Sigmoid colon (tissue), 4 donors: ENCODE results near the gene FAM76A.

Source experiments
- EP300 ChIP-seq, 4 donors: sonication (generic); formaldehyde crosslinking; IDR thresholded peaks; one replicate each; pipeline ENCODE4 v1.6.1; 2017; ENCODE audit warnings: antibody characterized with exemption in 4 of 4
- POLR2A ChIP-seq, 2 donors: fragments of 450-650 bp; IDR thresholded peaks; one replicate each; pipeline ENCODE4 v1.6.1; 2016; ENCODE audit warnings: antibody characterized with exemption in 2 of 2, mild to moderate bottlenecking in 2 of 2, moderate library complexity in 2 of 2
- POLR2AphosphoS5 ChIP-seq, 4 donors: sonication (generic); formaldehyde crosslinking; IDR thresholded peaks; one replicate each; pipeline ENCODE4 v1.6.1; 2017; ENCODE audit warnings: antibody characterized with exemption in 4 of 4
- TF ChIP-seq, protein P1 (sequence below), 4 experiments: fragments of 450-650 bp in 3 of 4; fragments of 200-600 bp in 1 of 4; IDR thresholded peaks; one replicate each; pipeline ENCODE4 v1.5.1; 2016 to 2019; ENCODE audit warnings: antibody characterized with exemption in 4 of 4, mild to moderate bottlenecking in 3 of 4, moderate library complexity in 2 of 4

DNA sequence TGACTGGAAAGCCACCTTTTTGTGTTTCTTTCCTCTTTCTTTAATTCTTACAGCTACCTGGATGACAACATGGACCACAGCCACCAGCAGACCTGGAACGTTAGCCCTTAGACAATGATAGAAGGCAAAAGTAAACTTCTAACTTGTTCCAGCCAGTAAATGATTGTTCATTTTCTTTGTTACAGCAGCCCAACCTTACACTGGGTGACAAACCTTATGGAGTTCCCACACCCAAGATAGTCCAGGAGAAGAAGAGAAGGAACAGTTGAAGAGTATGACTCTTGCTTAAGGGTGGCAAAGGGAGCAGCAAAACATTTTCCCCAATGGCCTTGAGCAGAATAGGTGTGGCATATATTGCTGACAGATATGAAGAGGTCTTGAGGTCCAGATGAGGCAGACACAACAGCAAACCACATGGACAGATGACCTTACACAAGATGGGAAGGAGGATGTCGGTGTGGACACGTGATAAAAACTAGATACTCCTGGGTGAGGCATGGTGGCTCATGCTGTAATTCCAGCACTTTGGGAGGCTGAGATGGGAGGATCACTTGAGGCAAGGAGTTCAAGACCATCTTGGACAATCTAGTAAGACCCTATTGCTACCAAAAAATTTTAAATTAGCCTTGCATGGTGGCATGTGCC, 11.8 kb upstream of the FAM76A start:
- TF ChIP-seq POLR2A (IDR thresholded peaks at IDR 0.05) (no peak), POLR2AphosphoS5 (IDR thresholded peaks at IDR 0.05) (no peak), EP300 (IDR thresholded peaks at IDR 0.05) (no peak)
- TF ChIP-seq, protein P1, sequence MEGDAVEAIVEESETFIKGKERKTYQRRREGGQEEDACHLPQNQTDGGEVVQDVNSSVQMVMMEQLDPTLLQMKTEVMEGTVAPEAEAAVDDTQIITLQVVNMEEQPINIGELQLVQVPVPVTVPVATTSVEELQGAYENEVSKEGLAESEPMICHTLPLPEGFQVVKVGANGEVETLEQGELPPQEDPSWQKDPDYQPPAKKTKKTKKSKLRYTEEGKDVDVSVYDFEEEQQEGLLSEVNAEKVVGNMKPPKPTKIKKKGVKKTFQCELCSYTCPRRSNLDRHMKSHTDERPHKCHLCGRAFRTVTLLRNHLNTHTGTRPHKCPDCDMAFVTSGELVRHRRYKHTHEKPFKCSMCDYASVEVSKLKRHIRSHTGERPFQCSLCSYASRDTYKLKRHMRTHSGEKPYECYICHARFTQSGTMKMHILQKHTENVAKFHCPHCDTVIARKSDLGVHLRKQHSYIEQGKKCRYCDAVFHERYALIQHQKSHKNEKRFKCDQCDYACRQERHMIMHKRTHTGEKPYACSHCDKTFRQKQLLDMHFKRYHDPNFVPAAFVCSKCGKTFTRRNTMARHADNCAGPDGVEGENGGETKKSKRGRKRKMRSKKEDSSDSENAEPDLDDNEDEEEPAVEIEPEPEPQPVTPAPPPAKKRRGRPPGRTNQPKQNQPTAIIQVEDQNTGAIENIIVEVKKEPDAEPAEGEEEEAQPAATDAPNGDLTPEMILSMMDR (IDR thresholded peaks at IDR 0.05), result no peak
